Cardiac septum (tissue), 1 donor: Measurements from ENCODE around the gene PRB4. TPM values are rescaled to one million over a fixed set of nuclear protein-coding genes. Genes with fewer than 3 reads are reported as not detected.
"Not testable (repeated sequence)": the region's sequence is repeated elsewhere in the genome, so short reads cannot be mapped to it uniquely, and the experiment has no call there.

Source experiments
- DNase-seq: peaks from one replicate; pipeline ENCODE4 v3.0.0-alpha.2; 2020; ENCODE audit warnings: low spot score
- intact Hi-C: fragments of 100-400 bp; cut with DNase I; formaldehyde crosslinking; loops from one replicate; pipeline ENCODE4 v1.14.0; 2022
- long read RNA-seq: library from polyadenylated mRNA; unstranded; transcript quantifications from one replicate; pipeline ENCODE4 v2.0.0, GENCODE V29; 2021
- total RNA-seq: library from RNA; stranded (reverse); fragmentation: NEBNext Ultra II Directional; extraction: Animal tissue kit (Norgen Biotek cat#: 25700); gene quantifications from one replicate; pipeline ENCODE4 v1.2.1, GENCODE V29; 2021
- donor health status: DM: no; HTN: no; CAD: no.

Gene PRB4
- not detected for total RNA-seq
- long read RNA-seq: 0 reads

DNA sequence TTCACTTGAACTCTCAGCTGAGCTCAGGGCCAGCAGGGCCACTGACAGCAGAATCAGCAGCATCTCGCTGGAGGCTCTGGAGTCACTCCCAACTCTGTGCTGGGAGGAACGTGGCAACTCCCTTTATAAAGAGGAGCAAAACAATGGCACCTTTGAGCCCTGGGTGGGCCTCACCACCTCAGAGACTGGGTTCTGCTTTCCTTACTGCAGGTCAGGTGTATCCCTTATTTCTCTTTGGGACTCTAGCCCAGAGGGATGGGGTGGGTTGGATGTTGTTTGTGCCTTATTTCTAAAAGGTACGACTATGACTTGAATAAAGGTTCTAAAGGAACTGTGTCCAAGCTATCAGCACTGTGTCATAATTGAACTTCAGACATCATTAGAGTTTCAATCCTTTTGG, at the start of gene PRB4:
Gene PRB4 (minus strand): TSS at position 101 of the 400 bp plus-strand sequence. CDS start 38 bp downstream, at position 63.
- intact Hi-C loops: no loop called here
- DNase-seq: no peak

DNA sequence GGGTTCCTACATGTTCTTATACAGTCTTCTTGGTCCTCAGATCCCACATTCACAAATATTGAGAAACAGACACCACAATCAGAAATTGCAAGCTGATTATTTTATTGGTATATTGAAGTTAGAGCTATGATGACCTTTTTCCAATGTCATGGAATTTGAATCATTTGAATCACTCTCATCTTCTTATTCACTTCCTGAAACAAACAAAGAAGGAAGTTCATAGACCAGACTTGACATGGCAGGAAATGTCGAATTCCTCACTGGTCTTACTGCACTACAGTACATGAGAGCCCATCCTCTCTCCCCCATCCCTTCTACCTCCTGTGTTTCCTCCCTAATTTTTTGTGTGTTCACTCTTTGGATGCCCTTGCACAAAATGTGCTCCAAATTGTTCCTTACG, 41.5 kb upstream of the PRB4 start:
- DNase-seq, intact Hi-C loops: not testable (repeated sequence)

GRCh38 chr12:11348439-11348838, 38.2 kb upstream of the PRB4 start:
- DNase-seq: no peak
- intact Hi-C loops: no loop called here

DNA sequence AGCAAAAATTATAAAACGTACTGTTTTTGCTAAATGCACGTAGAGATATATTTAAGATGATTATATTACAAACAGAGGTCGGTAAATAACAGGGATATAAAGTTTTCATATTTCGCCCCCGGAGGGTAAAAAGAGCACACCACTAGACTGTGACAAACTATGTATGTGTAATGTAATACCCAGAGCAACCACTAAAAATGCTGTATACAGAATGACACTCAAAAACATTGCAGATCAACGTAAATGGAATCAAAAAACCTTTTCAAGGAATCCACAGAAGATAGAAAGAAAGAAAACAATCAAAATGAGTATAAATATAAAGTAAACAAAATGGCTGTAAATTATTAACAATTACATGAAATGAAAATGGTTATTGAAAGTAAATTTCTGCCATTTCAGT, 37.6 kb upstream of the PRB4 start:
- intact Hi-C loops: no loop called here
- DNase-seq: no peak

DNA sequence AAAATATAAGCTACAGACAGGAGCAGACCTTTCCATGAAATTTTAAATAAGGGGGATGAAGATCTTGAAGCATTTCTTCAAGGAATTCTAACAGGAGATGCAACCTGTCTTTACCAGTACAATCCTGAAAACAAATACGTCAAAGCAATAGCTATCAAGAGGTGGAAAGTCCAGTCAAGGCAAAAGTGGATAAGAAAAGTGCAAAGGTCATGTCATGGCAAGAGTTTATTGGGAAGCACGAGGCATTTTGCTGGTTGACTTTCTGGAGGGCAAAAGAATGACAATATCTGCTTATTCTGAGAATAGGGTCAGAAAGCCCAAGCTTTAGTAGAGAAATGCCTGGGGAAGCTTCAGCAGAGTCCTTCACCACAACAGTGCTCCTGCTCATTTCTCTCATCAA, 34.3 kb upstream of the PRB4 start:
- intact Hi-C loops: no loop called here
- no peak for DNase-seq

DNA sequence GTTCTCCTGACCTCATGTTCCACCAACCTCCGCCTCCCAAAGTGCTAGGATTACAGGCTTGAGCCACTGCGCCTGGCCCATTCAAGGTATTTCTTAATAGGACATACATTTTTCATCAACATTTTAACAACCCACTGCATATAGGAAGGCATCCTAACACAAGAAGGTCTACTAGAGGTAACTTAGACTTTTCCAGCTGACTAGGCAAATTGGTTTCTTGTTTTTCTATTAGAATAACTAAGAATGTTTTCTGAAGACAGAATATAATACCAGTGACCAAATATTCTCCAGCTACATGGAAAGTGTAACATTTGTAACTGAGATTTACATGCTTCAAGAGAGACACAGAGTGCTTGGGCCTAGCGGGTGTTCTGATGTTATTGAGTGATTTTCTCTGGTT, 14.2 kb upstream of the PRB4 start:
- intact Hi-C loops: no loop called here
- no peak for DNase-seq

GRCh38 chr12:11321980-11322379, 11.7 kb upstream of the PRB4 start:
- DNase-seq: no peak
- intact Hi-C loops: no loop called here

DNA sequence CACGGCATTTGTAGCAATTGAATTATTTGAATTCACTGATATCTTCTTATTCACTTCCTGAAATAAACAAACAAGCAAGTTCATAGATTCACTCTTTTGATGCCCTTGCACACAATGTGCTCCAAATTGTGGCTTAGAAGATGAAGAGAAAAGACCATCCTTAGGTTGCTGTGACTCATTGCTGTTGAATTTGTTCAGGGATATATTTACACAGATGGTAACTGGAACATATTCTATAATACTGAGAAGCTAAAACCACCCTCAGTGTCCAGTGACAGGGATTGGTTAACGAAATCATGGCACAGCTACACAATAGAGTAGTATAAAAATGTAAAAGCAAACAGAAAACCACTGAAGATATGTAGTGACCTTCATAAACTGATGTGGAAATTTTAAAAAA, 3.1 kb downstream of the PRB4 start:
- DNase-seq: no peak
- intact Hi-C loops: no loop called here

DNA sequence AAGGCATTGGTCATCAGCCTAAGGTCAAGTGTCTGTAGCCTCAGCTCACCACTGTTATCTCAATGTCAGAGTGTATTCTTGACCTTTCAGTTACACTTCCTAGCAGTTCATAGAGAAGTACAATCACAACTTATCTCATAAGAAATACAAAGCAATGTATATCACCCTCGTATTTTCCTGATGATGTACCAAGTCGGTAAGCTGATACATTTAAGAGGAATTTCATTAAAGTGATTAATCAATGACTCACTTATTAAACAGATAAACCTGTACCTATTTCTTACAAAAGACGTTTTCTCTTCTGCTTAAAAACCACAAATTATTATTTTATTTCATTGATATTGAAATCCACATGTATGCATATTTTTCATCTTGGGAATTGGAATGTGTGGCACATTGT, 36.8 kb downstream of the PRB4 start:
- intact Hi-C loops: no loop called here

GRCh38 chr12:11269607-11270006, 40.6 kb downstream of the PRB4 start, which contains the start of gene PRB3:
PRB3 (minus strand) TSS chr12:11269707; CDS start chr12:11269669, 38 bp downstream.
- intact Hi-C loops: no loop called here
- DNase-seq: no peak

More for the DNA sequence above, 36.8 kb downstream of the PRB4 start:
- no peak for DNase-seq

- intact Hi-C loops: no loop called here
- no peak for DNase-seq
Measured at GRCh38 chr12:11264501-11264900, 45.7 kb downstream of the PRB4 start.

Other genes starting within 250 kb of the PRB4 start
- gene TAS2R46, start 248.1 kb downstream of the PRB4 start, total RNA-seq: 0.78 TPM
- 0.32 TPM for gene TAS2R43, start 218.1 kb downstream of the PRB4 start, total RNA-seq
- 2.2 TPM for gene TAS2R30, start 175.8 kb downstream of the PRB4 start, total RNA-seq
- 22.1 TPM for gene SMIM10L1, start 139.2 kb downstream of the PRB4 start, total RNA-seq
- gene TAS2R42, start 123.5 kb downstream of the PRB4 start, total RNA-seq: not detected
- not detected for gene PRB3, start 40.7 kb downstream of the PRB4 start, total RNA-seq
- gene PRB2, start 85.1 kb upstream of the PRB4 start, total RNA-seq: not detected